Activated CD8-positive, alpha-beta memory T cell treated with anti-CD3 and anti-CD28 coated beads, Interleukin-2, amount 50 U/mL, for 48 hours (primary cell): ENCODE results near the gene TBXAS1.

Experiments used
- DNase-seq: peaks from one replicate; pipeline ENCODE4 v3.0.0-alpha.2; 2020

TBXAS1 gene

DNA sequence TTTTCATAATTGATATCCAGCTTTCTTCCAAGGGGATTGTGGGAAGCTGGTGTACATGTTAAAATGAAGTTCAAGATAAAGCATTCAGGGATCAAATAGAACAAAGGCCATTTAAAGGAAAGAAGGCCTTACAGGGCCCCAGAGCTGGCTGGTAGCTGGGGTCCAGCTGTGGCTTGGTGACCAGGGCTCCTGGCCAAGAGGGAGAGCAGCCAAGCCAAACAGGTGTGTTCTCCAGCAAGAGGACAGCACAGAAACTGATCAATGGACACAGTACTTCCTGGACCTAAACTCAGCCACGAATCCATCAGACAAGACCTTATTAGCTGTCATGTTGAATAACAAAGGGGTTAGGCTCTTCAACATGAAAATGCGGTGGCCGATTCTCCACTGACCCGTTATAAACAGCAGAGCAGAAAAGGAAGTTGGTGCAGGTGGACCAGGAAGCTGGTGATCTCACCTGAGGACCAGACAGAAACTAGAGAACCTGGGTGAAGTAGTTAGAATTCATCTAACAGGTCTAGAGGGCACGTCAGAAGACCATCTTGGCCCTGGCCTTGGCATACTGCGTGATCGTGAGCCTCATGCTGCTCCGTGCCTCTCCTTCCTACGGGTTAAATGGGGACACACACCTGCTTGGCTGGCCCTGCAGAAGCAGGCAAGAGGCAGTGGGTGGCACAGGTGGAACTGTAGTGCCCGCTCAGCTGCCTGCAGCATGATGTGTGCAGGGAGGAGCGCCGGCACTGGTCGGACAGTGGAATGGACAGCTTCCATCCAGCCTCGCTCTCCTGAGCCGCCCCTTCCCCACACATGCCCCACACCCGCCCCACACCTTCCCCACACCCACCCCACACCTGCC is 179.9 kb downstream of the TBXAS1 start:
- DNase-seq: no peak

DNA sequence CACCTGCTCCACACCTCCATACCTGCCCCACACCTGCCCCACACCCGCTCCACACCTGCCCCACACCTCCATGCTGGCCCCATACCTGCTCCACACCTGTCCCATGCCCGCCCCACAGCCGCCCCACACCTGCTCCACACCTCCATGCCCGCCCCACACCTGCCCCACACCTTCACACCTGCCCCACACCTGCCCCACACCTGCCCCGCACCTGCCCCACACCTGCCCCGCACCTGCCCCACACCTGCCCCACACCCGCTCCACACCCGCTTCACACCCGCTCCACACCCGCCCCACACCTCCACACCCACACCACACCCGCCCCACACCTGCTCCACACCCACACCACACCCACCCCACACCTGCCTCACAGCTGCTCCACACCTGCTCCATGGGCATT is 180.7 kb downstream of the TBXAS1 start:
- DNase-seq: no peak

DNA sequence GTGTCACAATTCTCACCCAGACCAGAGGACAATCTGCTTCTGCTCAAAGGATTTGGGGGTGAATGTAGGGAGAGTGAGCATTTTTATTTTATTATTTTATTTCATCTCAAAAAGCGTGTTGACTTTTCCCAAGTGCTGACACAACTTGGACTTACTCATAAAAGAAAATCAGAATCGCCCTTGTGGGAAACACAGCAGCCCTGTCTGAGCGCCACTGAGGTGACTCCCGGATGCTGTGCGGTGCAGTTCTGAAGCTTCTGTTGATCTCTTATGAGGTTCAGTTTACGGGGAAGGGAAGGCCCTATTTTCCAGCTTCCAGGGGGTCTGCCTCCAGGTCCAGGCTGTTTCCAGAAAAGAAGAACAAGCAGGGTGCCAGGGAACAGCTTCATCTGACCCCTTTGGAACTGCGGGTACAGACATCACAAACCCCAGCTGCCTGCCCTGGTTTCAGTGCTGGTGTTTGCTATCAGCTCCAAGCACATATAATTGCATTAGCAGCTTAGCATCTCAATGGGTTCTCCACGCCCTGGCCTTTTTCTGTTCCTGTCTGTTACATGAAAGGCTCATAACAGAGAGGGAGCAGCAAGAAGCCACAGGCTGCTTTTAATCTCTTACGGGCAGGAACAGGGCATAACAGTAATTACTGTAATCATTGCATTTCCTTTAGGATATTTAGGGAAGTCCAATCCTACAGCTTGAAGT is 181.3 kb downstream of the TBXAS1 start:
- no peak for DNase-seq

DNA sequence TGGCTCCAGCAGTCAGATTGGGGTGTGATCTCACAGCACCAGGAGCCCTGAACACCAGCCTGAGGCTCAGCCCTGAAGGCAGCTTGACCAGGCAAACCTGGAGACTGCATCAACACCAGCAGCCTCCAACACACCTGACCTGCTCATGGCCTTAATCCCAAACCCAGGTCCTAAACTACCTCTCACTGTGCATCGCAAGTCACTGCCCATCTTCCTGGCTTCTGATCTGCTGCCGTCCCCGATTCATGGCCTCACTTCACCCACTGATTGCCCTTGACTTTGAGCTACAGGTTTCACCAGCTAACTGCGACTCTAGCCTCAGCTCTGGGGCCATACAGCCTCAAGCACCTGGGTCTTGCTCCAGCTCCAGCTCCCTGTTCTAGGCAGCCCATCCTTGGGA is 184.6 kb downstream of the TBXAS1 start:
- no peak for DNase-seq

DNA sequence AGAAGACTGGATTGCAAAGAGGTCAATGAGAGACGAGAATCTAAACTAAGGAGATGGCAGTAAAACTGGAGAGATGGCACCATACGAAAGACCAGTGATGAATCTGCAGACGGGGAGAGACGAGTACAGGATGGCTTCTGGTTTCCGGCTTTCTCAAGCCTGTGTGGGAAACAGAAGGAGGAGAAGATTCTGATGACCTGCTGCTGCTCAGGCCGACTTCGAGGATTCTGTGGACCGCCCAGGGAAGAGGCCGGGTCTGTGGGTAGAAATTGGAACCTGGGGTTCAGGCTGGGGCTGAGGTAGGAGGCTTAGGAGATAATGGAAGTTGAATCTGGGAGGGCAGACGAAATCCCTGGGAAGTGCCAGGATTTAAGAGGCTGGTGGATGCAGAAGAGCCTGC is 185.1 kb downstream of the TBXAS1 start:
- no peak for DNase-seq

DNA sequence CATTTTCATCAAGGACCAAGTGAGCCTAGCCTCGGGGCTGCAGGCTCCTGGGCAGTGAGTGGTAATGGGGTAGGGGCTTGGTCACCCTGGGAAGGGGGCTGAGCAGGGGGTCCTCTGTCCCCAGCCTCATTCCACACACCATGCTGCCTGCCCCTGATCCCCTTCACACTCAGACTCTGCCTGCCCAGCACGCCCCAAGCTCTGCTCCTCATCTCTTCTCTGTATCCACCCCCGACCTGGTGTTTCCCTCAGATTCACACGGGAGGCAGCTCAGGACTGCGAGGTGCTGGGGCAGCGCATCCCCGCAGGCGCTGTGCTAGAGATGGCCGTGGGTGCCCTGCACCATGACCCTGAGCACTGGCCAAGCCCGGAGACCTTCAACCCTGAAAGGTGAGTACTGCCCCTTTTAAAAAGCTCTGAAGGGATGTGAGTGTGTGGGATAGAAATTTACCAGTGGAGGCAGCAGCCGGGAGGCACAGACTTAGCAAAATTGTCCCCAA is 186.5 kb downstream of the TBXAS1 start:
- DNase-seq: no peak

DNA sequence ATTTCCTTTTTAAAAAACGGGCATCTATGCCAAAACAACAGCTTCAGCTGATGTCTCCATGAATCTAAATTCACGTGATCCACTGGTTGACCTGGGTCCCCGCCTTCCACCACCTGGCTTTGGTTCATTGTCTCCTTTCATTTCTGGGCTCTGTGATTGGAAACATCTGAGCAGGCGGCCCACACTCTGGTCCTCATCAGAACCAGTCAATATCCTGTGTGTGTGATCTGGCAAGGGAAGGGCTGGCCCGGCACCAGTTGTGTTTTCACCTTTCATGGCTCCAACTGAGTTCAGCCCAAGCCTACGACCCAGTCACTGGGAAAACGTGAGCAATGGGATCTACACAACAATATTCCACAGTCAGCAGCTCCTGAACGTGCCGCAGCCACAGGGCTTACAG is 187.5 kb downstream of the TBXAS1 start:
- no peak for DNase-seq

DNA sequence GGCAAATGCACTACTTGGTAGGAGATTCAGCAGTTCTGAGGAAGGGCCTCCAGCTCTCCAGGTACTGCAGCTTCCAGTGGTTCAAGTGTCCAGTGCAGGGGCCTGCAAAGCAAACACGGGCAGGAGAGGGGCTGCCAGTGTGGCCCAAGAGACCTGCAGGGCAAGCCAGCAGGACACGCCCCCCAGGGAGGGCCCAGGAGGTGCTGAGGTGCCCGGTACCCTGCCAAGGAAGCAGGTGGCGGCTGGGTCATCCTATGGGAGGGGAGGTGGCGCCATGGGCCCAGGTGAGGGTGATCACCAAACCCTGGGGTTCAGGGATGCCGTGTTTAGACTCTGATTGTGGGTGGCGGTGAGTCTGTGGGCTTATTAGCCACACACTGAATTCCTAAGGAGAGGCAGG is 188.0 kb downstream of the TBXAS1 start:
- DNase-seq: no peak

DNA sequence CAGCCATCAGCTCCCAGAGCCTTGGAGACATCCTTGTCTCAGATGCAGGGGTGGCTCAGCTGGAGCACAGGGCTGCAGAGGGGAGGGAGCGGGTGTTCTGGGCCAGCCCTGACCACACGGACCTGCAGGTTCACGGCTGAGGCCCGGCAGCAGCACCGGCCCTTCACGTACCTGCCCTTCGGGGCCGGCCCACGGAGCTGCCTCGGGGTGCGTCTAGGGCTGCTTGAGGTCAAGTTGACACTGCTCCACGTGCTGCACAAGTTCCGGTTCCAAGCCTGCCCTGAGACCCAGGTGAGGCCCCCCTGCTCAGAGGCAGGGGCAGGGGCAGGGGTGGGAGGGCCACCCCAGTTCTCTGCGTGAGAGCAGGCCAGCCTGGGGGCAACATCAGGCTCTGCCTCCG is 188.5 kb downstream of the TBXAS1 start:
- no peak for DNase-seq

DNA sequence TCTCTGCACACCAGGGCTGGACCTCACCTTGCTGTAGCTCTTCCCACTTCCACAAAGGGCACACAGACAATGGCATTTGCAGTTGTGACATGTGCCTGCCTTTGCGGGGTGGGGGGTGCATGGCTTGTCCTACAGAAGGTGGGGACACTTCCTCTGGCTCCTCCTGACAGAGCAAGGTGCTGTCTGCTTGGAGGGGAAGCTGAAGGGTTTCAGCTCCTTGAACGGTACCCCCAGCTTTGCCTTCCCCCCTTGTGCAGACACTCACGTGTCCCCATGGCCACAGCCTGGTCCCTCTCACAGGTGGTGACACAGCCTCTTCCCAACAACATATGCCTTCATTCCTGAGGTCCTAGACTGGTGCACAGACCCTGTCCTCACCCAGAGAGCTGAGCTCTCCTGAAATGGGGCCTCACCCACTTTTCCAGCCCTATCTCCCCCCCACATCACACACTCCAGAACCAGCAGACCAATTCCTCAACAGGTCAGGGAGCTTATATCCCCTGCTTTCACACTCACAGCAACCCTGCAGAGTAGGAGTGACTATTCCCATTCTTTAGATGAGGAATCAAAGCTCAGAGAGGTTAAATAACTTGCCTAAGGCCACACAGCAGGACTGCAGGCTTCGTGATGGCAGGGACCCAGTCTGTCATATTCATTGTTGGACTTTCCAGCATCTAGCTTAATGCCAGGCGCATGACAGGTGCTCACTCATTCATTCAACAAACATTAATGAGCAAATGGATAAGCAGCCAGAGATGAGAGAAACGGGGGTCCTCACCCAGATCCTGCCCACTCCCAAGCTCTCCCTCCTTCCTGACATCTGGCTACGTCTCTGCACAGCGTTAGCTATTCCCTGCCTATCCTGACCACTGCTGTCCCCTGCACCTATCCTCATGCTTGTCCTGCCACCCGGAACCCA is 189.3 kb downstream of the TBXAS1 start:
- no peak for DNase-seq

DNA sequence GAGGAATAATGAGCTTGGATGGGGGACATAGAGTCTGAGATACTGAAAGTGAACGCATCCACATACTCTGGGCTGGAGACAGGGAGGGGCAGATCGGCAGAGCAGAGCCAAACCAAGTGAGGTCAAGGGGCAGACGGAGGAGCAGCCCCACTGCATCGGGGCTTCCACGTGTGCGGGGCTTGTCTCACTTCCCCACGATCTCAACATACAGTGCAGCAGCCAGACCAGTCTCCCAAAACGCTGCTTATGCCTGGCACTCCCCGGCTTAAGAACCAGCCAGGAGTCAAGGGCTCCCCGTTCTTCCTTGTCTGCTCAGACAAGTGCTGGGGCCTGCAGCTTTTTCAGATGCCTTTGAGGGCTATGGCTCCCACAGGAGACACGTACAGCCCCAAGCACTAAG is 190.1 kb downstream of the TBXAS1 start:
- no peak for DNase-seq

DNA sequence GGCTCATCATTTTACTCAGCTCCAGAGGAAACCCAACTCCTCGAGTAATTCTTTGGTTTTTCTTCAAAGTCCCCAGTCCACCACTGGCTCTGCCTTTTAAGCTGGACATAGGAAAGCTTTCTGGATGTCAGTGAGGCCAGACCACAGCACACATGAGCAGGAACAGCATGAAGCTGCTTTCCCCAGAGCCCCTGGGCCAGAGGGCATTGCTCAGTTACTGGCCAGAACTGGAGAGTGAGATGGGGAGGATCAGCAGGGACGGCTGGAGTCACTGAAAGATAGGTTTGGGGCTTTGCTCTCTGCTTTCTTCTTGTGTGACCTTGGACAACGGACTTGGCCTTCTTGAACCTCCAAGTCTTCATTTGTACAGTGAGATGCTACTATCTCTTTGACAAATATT is 190.5 kb downstream of the TBXAS1 start:
- no peak for DNase-seq

DNA sequence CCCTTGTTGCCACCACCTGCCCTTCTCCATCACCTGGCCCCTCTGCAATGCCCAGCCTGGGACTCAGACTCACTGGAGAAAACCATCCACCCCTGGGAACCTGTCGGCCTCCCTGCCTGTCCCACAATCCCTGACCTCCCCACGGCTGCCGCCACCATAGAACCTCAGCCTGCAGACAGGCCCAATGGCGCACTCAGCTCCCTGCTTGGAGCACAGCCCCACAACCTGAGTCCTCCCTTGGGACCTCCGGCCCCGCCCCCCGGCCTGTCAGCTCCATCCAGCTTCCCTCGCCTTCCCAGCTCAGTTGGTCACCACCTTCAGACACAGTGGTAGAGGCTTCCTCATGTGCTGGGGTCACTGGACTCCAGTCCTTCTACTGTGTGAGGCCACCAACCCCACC is 192.5 kb downstream of the TBXAS1 start:
- no peak for DNase-seq

DNA sequence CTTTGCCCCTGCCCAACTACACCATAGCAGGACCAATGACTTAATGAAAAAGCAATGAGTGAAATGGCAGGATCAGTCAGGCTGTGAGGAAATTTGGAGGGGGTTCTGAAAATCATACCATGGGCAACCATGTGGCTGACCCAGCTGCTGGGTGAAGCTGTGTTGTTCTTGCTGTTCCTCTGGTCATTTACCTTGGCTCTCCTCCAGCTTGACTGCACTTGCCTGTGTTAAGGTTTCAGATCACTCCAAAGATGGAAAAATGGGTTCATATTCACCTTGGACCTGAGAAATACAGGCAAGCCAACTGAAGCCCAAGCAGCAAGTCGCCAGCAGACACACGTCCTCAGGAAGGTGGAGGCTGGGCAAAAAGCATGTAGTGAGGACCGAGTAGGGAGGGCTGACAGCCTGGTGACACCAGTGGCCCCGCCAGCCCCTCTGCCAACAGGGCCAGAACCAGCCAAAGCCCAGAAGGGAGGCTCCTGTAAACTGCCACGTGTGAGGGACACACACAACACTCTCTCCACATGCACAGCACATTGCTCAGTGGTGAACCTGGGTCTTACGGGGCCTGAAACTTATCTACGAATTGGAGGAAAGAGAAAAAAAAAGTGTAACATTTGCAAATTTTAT is 193.6 kb downstream of the TBXAS1 start:
- no peak for DNase-seq

DNA sequence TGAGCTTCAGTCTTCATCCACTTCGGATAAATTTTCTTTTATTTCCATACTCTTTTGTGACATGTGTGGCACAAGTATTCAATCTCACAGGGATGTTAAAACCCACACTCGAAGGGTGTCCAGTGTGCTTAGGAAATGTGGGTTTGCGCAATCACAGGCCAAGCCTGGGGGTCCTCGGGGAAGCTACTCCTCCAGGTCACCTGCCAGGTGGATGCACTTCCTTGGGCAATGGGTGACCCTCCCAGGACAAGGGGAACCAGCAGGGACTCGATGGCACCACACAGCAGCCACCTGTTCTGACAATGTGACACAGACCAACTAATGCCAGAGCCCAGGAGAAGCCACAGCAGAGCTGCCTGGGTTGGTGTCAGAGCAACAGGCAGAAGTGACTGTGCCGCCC is 194.7 kb downstream of the TBXAS1 start:
- peak; percentile 50 for DNase-seq

DNA sequence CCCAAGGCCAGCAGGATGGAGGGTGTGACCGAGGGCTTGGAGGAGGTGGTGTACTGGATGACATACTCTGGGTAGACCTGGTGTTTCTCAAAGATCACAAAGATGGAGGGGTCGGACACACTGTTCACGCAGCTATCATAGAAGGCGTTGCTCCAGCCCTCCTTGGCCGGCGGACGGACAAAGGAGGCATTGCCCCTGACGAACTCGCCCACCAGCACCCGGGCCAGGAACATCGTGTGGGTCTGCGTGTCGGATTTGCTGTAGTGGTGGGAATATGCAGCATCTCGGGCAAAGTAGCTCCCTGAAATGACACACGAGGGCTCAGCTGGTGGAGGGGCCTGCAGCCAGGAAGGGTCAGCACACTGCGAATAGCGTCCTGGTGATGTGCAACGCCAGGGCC is 195.5 kb downstream of the TBXAS1 start:
- DNase-seq: no peak

DNA sequence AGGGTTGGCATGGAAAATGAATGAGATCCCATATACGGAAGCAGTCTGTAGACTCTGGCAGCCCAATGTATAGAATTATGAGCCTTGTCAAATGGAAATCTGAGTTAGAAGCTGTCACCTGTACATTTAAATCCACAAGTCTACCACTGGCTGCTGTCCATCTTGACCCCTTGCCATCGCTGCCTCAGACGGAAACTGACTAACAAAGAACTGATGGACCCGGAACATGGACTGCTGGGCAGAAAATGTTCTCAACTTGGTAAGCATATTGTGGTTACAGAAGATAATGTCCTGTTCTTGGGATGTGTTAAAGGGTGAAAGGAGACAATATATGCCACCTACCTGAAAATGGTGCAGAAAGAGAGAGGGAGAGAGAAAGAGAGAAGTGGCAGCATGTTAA is 196.2 kb downstream of the TBXAS1 start:
- no peak for DNase-seq

DNA sequence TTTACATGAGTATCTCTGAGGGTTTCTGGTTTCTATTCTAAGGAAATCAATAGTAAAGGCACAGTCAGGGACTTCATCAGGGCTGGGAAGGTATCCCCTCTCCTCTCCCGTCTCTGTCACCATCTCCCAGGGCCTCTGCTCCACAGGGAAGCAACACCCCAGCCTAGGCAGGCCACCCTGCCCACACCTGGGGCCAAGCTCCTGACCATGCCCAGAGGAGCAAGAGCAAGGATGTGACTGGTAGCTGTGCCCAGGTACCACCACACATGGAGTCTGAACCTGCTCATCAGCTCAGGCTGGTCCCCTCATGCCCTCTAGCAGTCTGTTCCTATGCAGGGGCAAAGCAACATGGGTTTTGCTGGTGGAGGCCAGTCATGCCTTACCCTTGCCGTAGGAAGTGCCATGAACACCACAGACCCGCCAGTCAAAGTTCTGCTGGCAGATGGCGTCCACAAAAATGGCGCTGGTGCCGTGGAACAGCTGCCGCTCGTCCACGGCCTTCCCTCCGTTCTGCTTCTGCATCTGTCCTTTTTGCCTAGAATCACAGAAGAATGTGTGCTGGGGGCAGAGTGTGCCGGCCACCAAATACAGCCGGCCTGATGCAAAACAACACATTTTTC is 196.9 kb downstream of the TBXAS1 start:
- no peak for DNase-seq

DNA sequence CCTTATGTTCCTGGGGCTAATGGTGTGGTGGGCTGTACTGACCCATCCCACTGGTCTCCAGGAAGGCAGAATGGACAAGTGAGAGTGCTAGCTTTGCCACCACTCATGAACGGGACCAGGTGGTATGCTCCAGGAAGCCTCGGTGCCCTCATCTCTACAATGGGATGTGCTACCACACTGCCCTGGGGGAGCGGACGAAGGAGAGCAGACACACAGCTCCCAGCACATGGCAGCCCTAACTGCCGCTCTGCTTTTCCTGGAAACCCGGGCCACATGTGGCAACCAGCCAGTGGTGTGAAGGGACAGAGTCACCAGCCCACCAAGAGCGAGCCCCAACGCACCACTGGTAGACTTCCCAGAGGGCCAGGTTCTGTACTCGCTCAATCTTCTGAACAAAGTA is 197.9 kb downstream of the TBXAS1 start:
- DNase-seq: no peak

DNA sequence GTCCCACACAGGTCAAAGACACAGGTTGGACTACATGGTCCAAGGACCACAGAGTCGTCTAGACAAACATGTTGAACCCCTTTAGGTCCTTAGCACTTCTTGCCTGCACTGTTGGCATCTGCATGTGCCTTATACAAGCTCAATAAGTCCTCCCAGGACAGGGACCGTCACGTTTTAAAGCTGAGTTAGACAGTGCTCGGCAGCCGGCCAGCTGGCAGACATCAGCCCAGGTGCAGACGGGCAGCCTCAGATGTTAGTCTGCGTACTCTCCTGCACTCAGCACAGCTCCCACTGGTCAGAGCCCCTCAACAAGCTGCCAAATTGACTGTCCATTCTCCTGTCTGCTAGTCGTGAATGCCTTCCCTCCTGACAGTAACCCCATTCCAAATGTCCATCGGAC is 198.8 kb downstream of the TBXAS1 start:
- no peak for DNase-seq

DNA sequence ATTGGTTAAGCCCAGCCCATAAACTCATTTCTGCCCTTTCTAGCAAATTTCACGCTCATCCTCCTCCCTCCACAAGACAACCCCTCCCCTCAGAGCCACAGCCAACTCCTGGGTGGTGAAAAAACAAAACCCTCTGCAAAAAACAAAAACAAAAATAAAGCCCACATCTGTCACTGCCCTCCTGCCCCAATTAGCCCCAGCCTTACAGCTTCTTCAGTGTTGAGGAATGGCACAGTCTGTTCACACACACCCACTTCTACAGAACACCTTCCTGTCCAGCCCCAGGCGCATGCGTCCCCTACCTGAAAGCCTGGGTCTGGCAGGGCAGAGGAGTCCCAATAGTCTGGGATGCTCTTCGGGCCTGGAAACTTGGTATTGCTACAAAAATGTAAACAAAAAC is 199.2 kb downstream of the TBXAS1 start:
- DNase-seq: no peak

DNA sequence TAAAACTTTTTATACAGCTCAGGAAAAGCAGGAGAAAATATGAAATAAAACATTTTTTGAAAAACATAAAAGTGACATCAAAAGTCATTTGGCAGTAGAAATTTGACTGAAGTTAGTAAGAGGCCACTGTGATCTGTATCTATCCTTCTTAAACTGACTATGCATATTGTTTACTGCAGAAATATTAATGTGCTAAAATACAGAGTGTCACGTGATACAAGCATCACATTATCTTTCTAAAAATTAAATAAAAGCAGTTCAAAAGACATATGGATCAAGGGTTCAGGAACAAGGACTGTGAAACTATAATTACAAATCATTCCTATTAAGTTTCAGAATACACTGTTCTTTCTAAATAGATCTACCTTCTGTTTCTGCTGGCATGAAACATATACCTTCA is 200.0 kb downstream of the TBXAS1 start:
- no peak for DNase-seq
